GM23248 (cell line): ENCODE results near the gene PRKCB. TPM values are rescaled to one million over a fixed set of nuclear protein-coding genes. Genes with fewer than 3 reads are reported as not detected.

Experiments
- DNase-seq: peaks from one replicate; pipeline ENCODE4 v3.0.0-alpha.2; 2015
- H2AFZ ChIP-seq: fragments of 200-600 bp; sonication (generic); 2 replicates; pipeline ENCODE4 v1.6.1; 2016; ENCODE audit warnings: antibody characterized with exemption
- H3F3A ChIP-seq: fragments of 200-600 bp; sonication (generic); 2 replicates; pipeline ENCODE4 v1.6.1; 2016; ENCODE audit warnings: mild to moderate bottlenecking, antibody characterized with exemption, mixed run types; ENCODE audit not compliant: insufficient read depth
- H3K27ac ChIP-seq: fragments of 200-600 bp; sonication (generic); 2 replicates; pipeline ENCODE4 v1.5.1; 2016; ENCODE audit warnings: mild to moderate bottlenecking
- H3K27me3 ChIP-seq: fragments of 200-600 bp; sonication (generic); replicated peaks from 2 replicates; pipeline ENCODE4 v1.6.1; 2016; ENCODE audit warnings: mild to moderate bottlenecking; ENCODE audit not compliant: insufficient read depth
- H3K36me3 ChIP-seq: fragments of 200-600 bp; sonication (generic); 2 replicates; pipeline ENCODE4 v1.6.1; 2016; ENCODE audit warnings: low read depth, mild to moderate bottlenecking
- H3K4me1 ChIP-seq: fragments of 200-600 bp; sonication (generic); 2 replicates; pipeline ENCODE4 v1.6.1; 2016; ENCODE audit warnings: mild to moderate bottlenecking; ENCODE audit not compliant: insufficient read depth
- H3K4me2 ChIP-seq: fragments of 200-600 bp; sonication (generic); one replicate; pipeline ENCODE4 v1.6.1; 2016; ENCODE audit warnings: mild to moderate bottlenecking; ENCODE audit not compliant: unreplicated experiment
- H3K4me3 ChIP-seq: fragments of 200-600 bp; sonication (generic); 2 replicates; pipeline ENCODE4 v1.5.1; 2016; ENCODE audit warnings: mild to moderate bottlenecking
- H3K79me2 ChIP-seq: fragments of 200-600 bp; sonication (generic); 2 replicates; pipeline ENCODE4 v1.6.1; 2016; ENCODE audit warnings: mild to moderate bottlenecking; ENCODE audit not compliant: insufficient read depth
- H3K9ac ChIP-seq: fragments of 200-600 bp; sonication (generic); 2 replicates; pipeline ENCODE4 v1.6.1; 2016; ENCODE audit warnings: mild to moderate bottlenecking
- H3K9me2 ChIP-seq: fragments of 200-600 bp; sonication (generic); 2 replicates; pipeline ENCODE4 v1.6.1; 2016; ENCODE audit warnings: mixed run types, mild to moderate bottlenecking, moderate library complexity; ENCODE audit not compliant: insufficient read depth
- H3K9me3 ChIP-seq: fragments of 200-600 bp; sonication (generic); one replicate; pipeline ENCODE4 v1.6.1; 2017; ENCODE audit warnings: low read depth
- H4K20me1 ChIP-seq: fragments of 200-600 bp; sonication (generic); 2 replicates; pipeline ENCODE4 v1.6.0; 2016; ENCODE audit not compliant: insufficient read depth
- EZH2 ChIP-seq: fragments of 200-600 bp; sonication (generic); IDR thresholded peaks from 2 replicates; pipeline ENCODE4 v1.6.1; 2018; ENCODE audit warnings: antibody characterized with exemption, mild to moderate bottlenecking; ENCODE audit not compliant: insufficient read depth, poor library complexity, severe bottlenecking
- EZH2phosphoT487 ChIP-seq: fragments of 200-600 bp; sonication (generic); IDR thresholded peaks from 2 replicates; pipeline ENCODE4 v1.6.1; 2018; ENCODE audit warnings: antibody characterized with exemption, moderate library complexity, mild to moderate bottlenecking, low read depth; ENCODE audit not compliant: insufficient read depth
- WGBS, 2 experiments: methylation state at CpG; one replicate each; pipeline ENCODE4 v1.1.6; 2015 to 2017; ENCODE audit warnings: low lambda C conversion rate in 2 of 2, low coverage in 1 of 2; ENCODE audit errors: missing lambda C conversion rate in 2 of 2; 5-methylcytosine and 5-hydroxymethylcytosine counted together
- in situ Hi-C: fragments of 300-500 bp; cut with MboI; formaldehyde crosslinking; loops from 2 replicates; pipeline ENCODE4 v1.15.0; 2020
- microRNA-seq: library from miRNA; unstranded; fragments of <30 nt; microRNA quantifications from one replicate; pipeline ENCODE4, GENCODE V29; 2016; ENCODE audit warnings: borderline number of aligned reads
- polyA plus RNA-seq: library from polyadenylated mRNA; unstranded; fragments of >200 nt; fragmentation: Nextera tagmentation; extraction: Ambion mirVana; gene quantifications from 2 replicates; pipeline ENCODE4 v1.2.1, GENCODE V29; 2016
- small RNA-seq: library from RNA; depleted of rRNA; stranded (forward); fragments of <200 nt; gene quantifications from one replicate; pipeline ENCODE3, GENCODE V24; 2014; ENCODE audit warnings: low read depth, low replicate concordance
- total RNA-seq: library from RNA; depleted of rRNA; stranded (reverse); fragments of >200 nt; shearing (Covaris generic); gene quantifications from 2 replicates; pipeline ENCODE4 v1.2.3, GENCODE V29; 2014; rRNA removed

The PRKCB gene
- total and polyA plus RNA-seq, 2 experiments from 2014 or later, result not detected

DNA sequence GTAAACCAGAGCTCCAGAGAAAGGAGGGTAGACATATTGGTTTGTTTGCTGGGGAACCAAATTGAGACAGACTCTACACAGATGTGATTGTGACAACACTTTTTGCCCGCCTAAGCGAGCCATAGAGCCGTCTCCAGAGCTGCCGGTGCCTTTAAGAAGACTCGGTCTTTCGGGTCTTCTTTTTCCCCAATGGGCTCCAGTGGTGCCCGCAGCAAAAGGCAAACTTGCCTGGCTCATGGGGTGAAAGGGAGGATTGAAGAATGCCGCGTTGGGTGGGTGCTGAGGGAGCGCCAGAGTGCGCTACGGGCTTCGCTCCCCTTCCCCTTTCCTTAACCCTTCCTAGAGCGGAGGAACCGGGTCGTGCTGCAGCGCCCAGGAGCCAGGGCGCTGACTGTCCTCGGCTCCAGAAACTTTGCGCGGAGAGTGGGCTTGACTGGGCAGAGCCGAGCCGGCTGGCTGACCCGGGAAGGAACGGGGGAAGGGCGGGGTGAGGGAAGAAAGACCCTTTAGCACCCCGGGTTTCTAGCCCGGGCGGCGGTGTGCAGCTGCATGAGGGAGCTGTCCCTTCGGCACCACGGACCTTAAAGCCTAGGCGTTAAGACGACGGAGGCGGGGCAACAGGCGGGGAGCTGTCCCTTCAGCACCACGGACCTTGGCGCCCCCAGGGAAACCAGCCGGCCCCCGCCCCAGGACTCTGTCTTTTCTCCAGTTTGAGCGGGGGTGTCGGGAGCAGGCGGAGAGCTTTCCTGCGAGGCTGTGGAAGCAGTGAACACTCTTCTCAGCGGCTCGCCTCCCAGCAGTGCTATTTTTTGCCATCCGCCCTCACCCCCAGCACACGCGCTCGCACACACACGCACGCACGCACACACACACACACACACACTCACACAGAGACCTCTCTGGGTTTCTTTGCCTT is 419.9 kb downstream of the PRKCB start, which contains the start of gene CACNG3:
TSS of gene CACNG3 (plus strand) at position 880 of the 916 bp plus-strand sequence. CDS start 420 bp downstream, outside the sequence.
- Histone ChIP-seq H3K9me2 (no peaks in the 10 kb centered on the region), H4K20me1 (no peaks in the 10 kb centered on the region), H3K9ac (no peak within 1 kb of the TSS), H3K27ac (no peak within 1 kb of the TSS), H3K27me3 (no peaks in the 10 kb centered on the region), H3K36me3 (no peaks in the 10 kb centered on the region), H3K4me3 (no peak within 1 kb of the TSS), H3F3A (no peaks in the 10 kb centered on the region), H3K4me2 (no peak within 1 kb of the TSS), H3K79me2 (no peaks in the 10 kb centered on the region), H3K4me1 (no peaks in the 10 kb centered on the region), H3K9me3 (no peaks in the 10 kb centered on the region), H2AFZ (no peak within 1 kb of the TSS)
- peak; percentile 65 for DNase-seq
- in situ Hi-C loops, result no loop called here
- TF ChIP-seq EZH2 (no peak), EZH2phosphoT487 (no peak)
- 4 to 6% methylated on average over 48 to 53 of the region's 54 CpGs for WGBS, 2 experiments

DNA sequence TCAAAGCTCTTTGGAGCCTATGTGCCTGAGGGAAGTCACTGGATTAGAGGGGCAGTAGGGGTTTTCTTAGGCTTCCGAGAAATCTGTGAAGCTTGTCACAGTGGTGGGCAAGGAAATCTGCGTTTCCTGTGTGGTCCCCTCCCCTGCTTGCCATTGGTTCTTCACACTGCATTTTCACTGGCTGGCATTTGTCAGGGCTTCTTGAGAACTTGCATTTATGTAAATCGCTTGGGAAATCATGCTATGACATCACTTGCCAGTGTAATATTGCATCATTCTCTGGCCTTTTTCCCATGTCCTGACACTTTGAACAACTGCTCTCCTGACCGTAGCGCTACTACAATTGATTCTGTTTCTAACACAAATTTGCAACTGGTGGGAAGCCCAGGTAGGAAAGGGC is 422.2 kb downstream of the PRKCB start:
- in situ Hi-C loops, result no loop called here
- H3K9ac ChIP-seq, result no peak overlapping the region
- no peaks in the 10 kb centered on the region for H3F3A ChIP-seq
- H3K27ac ChIP-seq, result no peak overlapping the region
- H3K4me2 ChIP-seq, result no peak overlapping the region
- 15 to 24% methylated on average over 5 of the region's 5 CpGs for WGBS, 2 experiments
- no peaks in the 10 kb centered on the region for H3K9me3 ChIP-seq
- H2AFZ ChIP-seq, result no peak overlapping the region
- H3K36me3 ChIP-seq, result no peaks in the 10 kb centered on the region
- no peak for TF ChIP-seq EZH2phosphoT487
- TF ChIP-seq EZH2, result no peak
- H3K4me3 ChIP-seq, result no peak overlapping the region
- H3K79me2 ChIP-seq, result no peaks in the 10 kb centered on the region
- peak; percentile 2 for DNase-seq
- H3K9me2 ChIP-seq, result no peaks in the 10 kb centered on the region
- no peaks in the 10 kb centered on the region for H3K27me3 ChIP-seq
- H3K4me1 ChIP-seq, result no peaks in the 10 kb centered on the region
- no peaks in the 10 kb centered on the region for H4K20me1 ChIP-seq

DNA sequence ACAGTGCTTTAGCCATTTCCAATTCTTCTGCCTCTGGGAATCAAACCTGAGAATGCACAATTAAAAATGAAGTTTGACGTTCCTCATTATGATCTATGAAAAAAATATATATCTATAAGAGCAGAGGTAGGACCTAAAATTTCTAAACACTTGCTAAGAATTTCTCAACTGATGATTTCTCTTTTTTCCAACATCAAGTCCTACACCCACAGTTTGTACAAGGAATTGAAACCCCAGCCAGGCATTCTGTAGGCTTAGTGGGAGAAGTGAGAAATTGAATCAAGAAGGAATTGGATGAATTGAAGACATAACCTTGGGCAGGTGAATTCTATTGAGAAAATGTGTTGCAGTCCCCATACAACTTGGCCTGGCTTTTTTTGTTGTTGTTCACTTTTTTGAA is 423.0 kb downstream of the PRKCB start:
- 0 to 6% methylated on average over 1 of the region's 1 CpG for WGBS, 2 experiments
- Histone ChIP-seq H2AFZ (no peak overlapping the region), H3K4me2 (no peak overlapping the region), H3K79me2 (no peaks in the 10 kb centered on the region), H4K20me1 (no peaks in the 10 kb centered on the region), H3K9ac (no peak overlapping the region), H3K9me2 (no peaks in the 10 kb centered on the region), H3K27me3 (no peaks in the 10 kb centered on the region), H3K4me3 (no peak overlapping the region), H3F3A (no peaks in the 10 kb centered on the region), H3K4me1 (no peaks in the 10 kb centered on the region), H3K9me3 (no peaks in the 10 kb centered on the region), H3K36me3 (no peaks in the 10 kb centered on the region), H3K27ac (no peak overlapping the region)
- TF ChIP-seq EZH2phosphoT487 (no peak), EZH2 (no peak)
- in situ Hi-C loops, result no loop called here
- DNase-seq, result no peak

DNA sequence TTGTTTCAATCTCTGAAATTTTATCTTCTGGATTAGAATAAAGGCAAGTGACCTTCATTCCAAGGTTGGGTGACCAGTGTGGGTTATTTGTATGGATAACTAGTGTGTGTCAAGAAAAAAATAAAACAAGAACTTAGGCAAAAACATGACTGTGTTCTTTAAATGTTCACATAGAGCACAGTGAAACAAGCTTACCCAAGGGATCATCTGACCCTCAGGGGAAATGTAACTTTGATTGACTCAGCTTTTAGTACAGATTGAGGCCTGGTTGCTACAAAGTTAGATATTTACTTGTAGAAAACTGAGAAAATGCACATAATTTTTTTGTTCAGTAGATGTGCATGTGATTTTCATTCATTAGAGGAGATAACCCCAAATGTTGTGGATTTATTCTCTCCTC is 427.0 kb downstream of the PRKCB start:
- no peak overlapping the region for H3K4me3 ChIP-seq
- TF ChIP-seq EZH2 (no peak), EZH2phosphoT487 (no peak)

More for the DNA sequence above, 427.0 kb downstream of the PRKCB start:
- Histone ChIP-seq H3F3A (no peaks in the 10 kb centered on the region), H3K27me3 (no peaks in the 10 kb centered on the region), H3K4me2 (no peak overlapping the region), H3K36me3 (no peaks in the 10 kb centered on the region), H3K4me1 (no peaks in the 10 kb centered on the region), H3K27ac (no peak overlapping the region), H3K9ac (no peak overlapping the region), H4K20me1 (no peaks in the 10 kb centered on the region), H3K79me2 (no peaks in the 10 kb centered on the region), H2AFZ (no peak overlapping the region), H3K9me3 (no peaks in the 10 kb centered on the region), H3K9me2 (no peaks in the 10 kb centered on the region)
- no peak for DNase-seq
- in situ Hi-C loops, result no loop called here

Small RNA genes lying within 50 kb of the gene (microRNA-seq; reads per million reads assigned to microRNA genes)
- not detected for gene MIR1273H

Small RNA genes lying within 50 kb of the gene (small RNA-seq; reads per million reads assigned to genes)
- not detected for gene MIR1273H

Other genes starting within 250 kb of the PRKCB start
- 78.9 and 118 TPM in 2 replicates for gene NDUFAB1, start 239.7 kb upstream of the PRKCB start, total RNA-seq
- 234 and 235 TPM in 2 replicates for gene NDUFAB1, start 239.7 kb upstream of the PRKCB start, polyA plus RNA-seq
- 5.4 and 15.3 TPM in 2 replicates for gene PALB2, start 194.7 kb upstream of the PRKCB start, total RNA-seq
- 7.8 and 8.5 TPM in 2 replicates for gene PALB2, start 194.7 kb upstream of the PRKCB start, polyA plus RNA-seq
- gene DCTN5, start 194.5 kb upstream of the PRKCB start, total RNA-seq, result 38.2 and 41.9 TPM in 2 replicates
- gene DCTN5, start 194.5 kb upstream of the PRKCB start, polyA plus RNA-seq, result 47.6 and 49.7 TPM in 2 replicates
- 17.2 and 20.0 TPM in 2 replicates for gene PLK1, start 157.1 kb upstream of the PRKCB start, total RNA-seq
- gene PLK1, start 157.1 kb upstream of the PRKCB start, polyA plus RNA-seq, result 32.7 and 34.6 TPM in 2 replicates
- gene ERN2, start 122.8 kb upstream of the PRKCB start, total RNA-seq, result not detected in 2 replicates
- gene ERN2, start 122.8 kb upstream of the PRKCB start, polyA plus RNA-seq, result not detected in 2 replicates
- gene CHP2, start 81.0 kb upstream of the PRKCB start, total RNA-seq, result not detected in 2 replicates
- not detected in 2 replicates for gene CHP2, start 81.0 kb upstream of the PRKCB start, polyA plus RNA-seq